GM21515 (cell line): Measurements from ENCODE around the gene CBX1.
"Not testable (repeated sequence)": the region's sequence is repeated elsewhere in the genome, so short reads cannot be mapped to it uniquely, and the experiment has no call there.

Source experiments
- ATAC-seq: cut with Tn5 transposase; IDR thresholded peaks from one replicate; pipeline ENCODE4 v1.9.1; 2021; ENCODE audit not compliant: unreplicated experiment

The CBX1 gene

DNA sequence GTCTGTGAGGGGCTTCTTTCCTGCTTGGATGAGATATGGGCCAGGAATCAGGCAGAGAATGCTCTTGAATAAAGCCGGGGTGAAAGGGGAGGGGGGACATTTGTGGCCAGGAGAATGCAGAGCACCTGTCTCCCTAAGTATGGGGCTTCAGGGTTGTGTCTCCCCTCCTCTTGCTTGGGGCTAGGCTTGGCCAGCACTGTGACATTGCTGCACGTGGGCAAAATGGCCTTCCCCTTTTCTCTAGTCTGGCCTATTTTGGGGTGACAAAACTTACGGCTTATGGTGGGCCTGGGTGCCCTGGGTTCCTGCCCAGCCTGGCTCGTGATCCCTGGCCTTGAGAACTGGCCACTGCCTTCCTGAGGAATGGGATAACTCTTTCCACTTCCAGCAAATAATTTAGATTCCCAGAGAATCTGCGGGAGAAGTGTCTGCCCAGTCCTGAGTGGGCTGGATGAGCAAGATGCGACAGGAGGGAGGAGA lies 47.5 kb downstream of the CBX1 start:
- no peak for ATAC-seq

DNA sequence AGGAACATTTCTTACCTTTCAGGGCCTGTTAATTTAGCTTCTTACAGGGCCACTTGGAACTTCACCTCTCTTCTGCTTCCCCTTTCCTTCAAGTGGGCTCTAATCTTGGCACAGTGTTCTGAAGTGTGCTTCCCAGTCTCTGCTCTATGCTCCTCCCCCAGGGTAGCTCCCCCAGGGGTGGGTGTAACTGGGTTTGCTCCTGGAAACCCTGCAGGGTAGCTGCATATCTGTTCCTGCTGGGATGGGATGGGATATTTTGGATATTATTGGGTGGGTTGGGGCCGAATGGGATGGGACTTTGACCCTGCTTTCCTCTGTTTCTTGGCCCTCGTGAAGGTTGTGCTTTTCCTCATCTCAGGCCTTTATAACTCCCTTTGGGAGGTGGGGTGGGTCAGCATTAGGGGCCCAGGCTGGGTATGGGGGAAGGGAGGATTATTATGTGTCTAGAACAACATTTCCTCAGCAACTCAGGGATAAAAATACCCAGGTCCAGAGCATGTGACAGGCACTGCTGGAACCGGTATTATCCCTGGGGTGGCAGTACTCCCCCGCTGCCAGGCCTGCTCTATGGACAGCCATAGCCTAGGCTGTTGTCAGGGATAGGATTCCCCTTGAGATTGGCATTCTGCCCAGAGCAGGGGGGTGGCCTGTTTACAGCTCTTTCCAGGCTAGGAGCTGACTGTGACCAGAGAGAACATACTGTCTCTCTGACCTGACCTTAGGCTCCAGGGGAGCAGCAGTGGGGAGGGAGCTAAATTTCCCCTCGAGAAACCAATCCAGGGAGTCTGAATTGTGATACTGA lies 48.1 kb downstream of the CBX1 start:
- ATAC-seq = no peak

DNA sequence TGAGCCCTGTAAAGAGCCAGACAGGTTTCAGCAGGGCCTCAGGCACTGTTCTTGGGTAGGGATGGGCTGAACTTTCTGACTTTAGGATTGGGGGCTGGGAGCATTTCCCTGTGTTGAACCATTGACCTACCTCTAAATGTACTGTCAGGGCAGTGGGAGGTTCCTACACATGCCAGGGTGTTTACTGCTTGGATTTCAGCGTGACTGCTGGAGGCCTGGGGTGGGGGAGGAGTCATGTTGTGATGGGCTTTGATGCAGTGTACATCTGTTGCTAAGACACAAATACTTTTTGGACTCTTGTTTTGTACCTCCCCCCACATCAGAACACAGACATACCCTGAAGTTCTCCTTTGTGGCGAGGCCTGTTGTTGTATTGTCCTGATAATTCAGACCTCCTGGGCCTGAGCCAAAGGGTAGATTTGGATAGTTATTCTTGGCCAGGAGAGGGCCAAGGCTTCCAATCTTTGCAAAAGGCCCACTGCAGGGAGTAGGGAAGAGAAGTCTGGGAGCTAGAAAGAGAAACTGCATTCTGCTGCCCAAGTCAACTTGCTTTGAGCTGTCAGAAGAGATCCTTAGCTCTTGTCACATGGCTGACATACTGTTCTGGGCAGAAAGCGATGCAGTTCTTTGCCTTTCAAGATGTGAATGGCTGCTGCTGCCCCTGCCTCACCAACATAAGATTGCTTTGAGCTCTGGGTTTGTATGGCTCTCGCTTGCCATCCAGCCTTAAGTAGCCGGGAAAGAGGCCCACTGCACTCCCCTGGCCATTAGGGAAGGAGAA lies 49.4 kb downstream of the CBX1 start:
- ATAC-seq = no peak

DNA sequence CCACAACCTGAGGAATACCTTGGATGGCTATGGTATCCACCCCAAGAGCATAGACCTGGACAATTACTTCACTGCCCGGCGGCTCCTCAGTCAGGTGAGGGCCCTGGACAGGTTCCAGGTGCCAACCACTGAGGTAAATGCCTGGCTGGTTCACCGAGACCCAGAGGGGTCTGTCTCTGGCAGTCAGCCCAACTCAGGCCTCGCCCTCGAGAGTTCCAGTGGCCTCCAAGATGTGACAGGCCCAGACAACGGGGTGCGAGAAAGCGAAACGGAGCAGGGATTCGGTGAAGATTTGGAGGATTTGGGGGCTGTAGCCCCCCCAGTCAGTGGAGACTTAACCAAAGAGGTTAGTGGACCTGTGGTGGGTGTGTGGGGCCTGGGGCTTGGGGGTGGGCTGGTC lies 50.0 kb downstream of the CBX1 start:
- no peak for ATAC-seq

DNA sequence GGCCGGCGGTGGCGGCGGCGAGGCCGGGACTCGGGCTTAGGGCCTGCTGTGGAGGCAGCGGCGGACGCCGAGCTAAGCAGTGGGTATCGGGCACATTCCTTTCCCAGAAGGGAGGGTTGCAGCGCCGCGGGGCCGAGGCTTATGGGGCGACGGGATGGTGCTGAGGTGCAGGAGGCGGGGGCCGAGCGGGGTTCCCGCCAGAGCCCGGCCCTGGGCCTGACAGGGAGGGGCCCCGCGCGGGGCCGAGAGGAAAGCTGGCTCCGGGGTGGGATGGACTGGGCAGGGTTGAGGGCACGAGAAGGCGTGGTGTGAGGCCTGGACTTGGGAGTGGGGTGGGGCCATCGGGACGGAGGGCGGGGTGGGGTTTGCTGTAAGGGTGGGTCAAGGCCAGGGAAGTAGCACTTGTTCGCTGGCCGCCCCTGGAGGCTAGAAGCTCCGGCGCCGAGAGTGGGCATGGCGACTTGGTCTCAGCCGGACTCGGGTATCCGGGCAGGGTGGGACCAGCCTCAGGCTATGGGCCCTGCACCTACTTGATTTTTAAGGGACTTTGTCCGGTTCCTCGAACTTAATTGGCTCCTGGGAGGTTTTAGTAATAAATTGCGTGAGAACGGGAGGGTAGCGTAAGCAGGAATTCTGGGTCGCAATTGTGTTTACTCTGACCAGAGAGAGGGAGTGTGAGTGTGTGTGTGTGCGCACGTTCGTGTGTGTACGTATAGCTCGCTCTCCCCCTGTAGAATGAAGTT lies 52.7 kb downstream of the CBX1 start:
- ATAC-seq = peak; percentile 28

DNA sequence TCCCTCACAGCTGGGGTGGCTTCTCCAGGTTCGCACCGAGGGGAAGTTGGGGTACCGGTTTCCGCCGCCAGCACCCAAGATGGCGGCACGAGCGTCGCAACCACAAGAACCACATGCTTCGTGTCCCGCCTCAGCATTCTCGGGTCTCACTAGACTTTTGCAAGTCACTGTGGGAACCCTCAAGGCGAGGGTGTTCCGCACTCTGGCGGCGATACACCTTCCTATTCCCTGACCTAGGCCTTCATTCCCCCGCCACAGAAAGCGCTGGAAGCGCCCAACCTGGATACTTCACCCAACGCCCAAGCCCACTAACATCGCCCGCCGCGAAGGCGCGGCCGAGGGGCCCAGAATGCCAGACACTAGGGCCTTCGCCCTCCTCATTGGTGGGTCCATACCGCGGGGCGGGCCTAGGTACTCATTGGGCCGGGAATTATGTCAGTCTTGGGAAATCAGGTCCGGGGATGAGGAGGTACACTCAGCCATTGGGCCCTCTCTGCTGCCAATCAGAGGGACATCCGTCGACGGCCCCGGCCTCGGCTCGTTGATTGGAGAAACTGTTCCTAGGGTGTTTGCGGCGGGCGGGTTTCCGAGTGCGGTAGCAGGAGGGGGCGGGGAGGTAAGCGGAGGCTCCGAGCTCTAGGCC lies 53.4 kb downstream of the CBX1 start, which contains the start of gene NFE2L1:
Gene NFE2L1 (plus strand): TSS at position 619 of the 643 bp plus-strand sequence. CDS start 2,760 bp downstream, outside the sequence.
- peak; percentile 84 for ATAC-seq

DNA sequence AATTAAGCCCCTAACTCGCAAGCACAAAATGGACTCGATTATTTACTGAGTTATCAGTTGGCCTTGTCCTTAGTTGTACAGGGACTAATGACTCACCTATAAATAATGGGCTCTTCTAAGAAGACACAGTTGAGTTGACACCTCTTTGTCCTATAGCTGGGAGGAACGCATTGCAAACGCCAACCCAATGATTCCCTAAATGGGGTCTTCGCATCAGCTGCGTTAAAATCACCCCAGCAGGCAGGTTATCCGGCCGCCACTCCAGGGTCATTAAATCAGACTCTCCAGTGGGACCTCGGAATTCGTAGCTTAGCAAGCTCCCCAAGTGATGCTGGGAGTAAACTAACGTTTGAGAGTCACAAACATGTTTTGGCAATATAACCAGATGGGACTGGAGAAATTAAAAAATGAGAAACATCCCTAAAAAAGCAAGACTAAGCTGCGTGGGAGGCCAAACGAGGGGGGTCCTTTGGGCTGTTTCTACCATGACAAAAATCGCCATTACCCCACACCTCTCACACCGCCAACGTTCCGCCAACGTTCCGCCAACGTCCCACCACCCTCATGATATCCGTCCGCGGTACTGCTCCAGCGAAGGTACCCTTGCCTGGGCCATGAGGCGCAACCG lies 54.1 kb downstream of the CBX1 start:
- ATAC-seq = no peak

DNA sequence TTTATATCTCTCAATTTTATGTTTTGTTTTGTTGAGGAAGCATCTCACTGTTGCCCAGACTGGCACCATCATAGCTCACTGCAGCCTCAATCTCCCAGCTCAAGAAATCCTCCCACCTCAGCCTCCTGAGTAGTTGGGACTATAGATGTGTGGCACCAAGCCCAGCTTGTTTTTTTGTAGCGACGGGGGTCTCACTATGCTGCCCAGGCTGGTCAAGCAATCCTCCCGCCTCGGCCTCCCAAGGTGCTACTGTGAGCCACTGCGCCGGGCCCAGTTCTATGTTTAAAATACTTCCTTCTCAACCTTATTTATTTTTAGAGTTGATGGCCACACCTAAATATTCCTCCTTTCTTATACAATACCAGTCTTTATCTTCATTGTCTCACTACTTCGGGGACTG lies 55.0 kb downstream of the CBX1 start:
- no peak for ATAC-seq

DNA sequence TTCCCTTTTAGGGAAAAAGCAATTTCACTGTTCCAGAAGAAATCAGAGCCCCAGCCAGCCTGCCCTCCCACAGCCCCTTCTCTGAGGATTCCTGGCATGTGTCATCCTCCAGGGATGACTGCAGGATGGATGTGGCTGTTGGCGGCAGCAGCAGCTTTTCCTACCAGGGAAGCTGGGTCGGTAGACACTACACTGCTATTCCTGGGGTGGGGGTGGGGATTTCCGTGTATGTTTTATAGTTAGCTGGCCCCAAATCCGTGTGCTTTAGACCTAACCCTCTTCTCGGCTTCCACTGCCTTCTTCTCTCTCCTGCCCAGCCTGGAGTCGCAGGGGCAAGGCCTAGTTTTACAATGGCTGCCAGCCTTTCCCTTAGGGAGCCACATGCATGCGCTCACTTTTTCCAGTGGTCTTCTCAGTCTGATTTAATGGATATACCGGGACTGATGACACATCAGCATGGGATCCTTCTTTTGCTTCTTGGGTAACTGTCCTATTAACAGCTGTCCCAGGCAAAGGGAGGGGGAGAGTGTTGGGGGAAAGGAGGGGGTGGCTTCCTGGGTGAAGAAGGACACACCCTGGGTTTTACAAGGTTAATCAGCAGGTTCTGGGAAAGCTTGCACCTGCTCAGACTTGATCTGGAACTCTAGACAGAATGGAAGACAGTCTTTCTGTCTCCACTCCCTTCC lies 55.8 kb downstream of the CBX1 start:
- no peak for ATAC-seq

DNA sequence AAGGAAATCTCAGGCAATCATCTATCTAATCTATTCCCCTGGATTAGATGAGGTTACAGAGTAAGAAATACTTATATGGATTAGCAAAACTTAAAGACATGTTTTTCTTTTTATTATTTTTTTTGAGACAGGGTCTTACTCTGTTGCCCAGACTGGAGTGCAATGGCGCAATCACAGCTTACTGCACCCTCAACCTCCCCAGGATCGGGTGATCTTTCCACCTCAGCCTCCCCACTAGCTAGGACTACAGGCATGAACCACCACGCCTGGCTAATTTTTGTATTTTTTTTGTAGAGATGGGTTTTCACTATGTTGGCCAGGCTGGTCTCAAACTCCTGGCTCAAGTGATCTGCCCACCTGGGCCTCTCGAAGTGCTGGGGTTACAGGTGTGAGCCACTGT lies 56.4 kb downstream of the CBX1 start:
- ATAC-seq = no peak

DNA sequence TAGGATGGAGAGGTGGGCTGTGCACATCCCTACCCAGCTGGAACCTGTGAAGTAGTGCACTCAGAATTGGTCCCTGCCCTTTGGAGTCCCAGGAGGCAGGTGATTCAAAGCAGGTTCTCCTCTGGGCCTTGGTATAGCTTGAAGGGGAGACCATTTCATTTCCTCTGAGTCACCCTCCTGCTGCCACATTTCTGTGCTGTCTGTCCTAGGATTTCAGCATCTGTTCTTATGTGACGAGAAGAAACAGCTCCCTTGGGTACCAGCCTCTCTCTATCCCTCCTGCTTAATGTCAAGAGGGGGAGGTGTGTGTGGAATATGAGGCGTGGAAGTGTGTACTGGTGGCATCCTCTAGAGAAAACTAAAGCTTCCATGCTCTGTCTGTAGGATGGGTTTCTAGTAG lies 58.1 kb downstream of the CBX1 start:
- ATAC-seq = no peak

DNA sequence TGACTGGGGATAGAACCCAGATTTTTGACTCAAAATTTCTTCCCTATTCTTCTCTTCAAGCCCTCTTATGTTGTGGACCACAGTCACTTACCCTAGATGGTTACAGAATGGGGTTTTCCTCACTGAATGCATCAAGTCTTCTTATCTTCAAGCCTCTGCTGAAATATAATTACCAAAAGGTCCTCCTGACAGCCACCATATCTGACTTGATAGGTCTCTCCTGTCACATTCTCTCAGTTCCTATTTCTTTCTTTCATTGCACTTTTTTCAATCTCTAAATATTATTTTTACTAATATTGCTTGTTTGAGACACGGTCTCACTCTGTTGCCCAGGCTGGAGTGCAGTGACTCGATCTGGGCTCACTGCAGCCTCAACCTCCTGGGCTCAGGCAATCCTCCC lies 62.6 kb downstream of the CBX1 start:
- no peak for ATAC-seq

DNA sequence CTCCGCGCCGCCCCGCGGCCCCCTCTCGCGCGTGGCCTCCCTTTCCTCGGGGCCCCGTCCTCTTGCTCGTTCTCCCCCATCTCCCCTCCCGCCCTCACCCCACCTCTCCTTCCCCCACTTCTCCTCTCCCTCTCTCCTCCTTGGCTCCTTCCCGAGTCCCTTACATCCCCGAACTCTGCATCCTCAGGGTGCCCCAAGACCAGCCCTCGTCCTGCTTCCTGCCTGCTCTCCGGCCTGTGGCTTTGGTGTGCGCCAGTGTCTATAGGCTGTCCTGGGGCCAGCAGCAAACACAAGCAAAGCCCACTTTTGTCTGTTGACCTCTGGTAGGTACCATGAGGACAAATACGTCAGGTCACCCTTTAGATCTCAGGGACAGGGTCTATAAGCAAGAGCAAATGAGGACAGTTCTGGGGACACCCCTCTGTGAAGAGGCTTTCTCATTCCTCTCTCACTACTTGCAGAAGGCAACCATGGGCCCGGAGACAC lies 63.4 kb downstream of the CBX1 start:
- no peak for ATAC-seq

DNA sequence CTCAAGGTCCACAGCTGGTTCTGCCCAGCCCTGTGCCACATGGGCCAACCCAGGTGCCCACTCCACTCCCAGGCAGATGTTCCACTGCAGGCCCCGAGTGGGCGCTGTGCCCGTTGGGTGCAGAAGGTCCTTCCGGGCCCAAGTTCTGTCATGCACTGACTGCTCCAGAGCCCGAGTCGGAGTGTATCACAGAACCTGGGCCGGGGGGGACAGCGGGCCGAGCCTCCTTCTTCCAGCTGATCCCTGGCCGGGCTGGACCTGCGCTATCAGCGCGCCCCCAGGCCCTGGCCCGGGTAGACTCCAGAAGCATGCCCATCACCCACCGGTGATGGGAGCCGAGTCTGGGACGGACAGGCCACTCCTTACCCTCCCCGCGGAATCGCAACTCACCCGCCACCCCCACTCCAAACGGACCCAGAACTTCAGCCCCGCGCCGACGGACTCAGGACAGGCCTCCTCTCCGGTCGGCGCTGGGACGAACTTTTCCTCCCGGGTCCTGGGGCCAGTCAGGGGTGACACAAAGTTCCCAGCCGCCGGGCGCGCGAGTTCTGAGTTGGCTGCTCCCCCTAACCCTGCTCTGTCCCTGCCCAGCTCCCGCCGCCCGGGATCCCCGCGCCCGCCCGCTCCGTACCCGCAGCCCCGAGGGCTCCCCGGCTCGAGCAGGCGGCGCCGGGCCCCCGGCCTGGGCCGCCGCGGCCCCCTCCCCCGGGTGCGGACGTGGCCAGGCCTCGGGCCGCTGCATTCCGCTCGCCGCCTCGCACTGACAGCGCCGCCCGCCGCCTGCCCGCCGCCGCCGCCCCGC lies 64.0 kb downstream of the CBX1 start, which contains the start of gene COPZ2:
Gene COPZ2 (minus strand): TSS at position 762 of the 802 bp plus-strand sequence. CDS start 20 bp downstream, at position 742.
- no peak for ATAC-seq

DNA sequence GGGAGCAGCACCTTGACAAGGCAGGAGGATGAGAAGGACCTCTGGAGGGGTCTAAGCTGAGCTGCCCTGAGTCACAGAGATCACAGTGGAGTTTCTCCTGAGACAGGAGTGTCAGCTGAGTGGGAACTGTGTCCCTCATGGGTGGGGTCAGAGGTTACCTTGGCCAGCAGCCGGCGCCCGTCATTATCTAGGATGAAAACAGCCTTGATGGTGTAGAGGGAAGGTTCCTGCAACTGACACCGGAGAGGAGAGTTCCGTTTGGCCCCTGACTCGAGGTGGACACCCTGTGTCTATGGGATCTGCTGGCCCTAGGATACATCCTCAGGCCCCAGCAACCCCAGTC lies 64.6 kb downstream of the CBX1 start:
- no peak for ATAC-seq

DNA sequence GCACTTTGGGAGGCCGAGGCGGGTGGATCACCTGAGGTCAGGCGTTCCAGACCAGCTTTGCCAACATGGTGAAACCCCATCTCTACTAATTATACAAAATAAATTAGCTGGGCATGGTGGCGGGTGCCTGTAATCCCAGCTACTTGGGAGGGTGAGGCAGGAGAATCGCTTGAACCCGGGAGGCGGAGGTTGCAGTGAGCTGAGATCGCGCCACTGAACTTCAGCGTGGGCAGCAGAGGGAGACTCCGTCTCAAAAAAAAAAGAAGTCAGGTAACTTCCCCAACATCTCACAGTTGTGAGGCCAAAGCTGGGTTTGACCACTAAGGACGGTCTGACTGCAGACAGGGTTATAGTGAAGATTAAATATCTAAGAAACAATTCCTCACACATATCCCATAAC lies 66.5 kb downstream of the CBX1 start:
- not testable (repeated sequence) for ATAC-seq

DNA sequence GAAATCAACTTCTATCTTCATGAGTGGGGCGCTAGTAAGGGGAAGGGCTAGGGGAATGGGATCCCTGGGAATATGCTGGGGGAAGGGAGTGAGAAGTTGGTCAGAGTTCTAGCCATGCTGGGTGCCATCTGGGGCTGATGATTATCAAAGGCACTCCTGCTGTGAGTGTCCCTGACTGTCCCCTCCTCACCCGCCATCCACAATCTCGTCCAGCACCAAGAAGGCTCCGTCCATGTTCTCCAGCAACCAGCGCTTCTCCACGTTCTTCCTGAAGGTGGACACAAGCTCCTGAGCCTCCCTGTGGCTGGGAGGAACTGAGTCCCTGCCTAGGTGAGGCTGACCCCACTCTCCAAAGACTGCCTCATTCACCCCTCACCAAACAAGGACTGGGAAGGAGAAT lies 69.3 kb downstream of the CBX1 start:
- ATAC-seq = no peak

DNA sequence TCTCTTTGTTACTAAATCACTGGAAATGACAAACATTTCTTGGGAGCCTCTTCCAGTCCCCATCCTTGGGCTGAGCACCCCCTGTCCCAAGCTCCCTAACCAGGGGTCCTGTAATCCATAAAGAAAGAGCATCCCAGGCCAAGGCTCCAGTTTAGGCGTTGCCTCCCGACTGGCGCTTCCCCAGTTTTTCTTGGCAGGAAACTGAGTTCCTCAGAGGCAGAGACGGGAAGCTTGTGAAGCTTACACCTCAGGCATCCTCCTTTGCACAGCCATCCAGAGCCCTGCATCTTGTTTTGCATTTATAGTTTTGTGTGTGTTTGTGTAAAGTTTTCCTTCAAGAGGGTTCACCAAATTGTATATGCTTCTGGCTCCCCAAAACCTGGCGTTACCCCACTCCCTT lies 70.7 kb downstream of the CBX1 start:
- ATAC-seq = no peak

DNA sequence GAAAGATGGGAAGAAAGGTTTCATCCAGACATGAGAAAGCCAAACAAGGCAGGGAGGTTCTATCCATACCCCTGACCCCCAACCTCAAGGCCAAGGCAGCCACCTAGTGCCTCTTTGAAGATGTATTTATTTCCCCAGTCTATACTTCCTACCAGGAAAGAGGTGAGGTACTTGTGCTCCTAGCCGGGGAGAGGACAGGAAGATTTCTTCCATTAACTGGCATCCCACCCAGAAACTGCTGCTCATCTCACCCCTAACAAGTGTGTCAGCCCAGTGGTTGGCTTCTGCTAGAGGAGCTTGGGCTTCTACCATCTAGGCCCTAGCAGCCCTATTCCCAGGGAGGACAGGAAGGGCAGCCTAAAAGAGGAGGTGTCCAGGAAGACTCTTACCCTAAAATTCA lies 72.5 kb downstream of the CBX1 start:
- no peak for ATAC-seq
